Effector CD8-positive, alpha-beta T cell (primary cell): ENCODE data around the gene ERGIC3.

ENCODE experiments used
- DNase-seq: peaks from one replicate; lab custom pipeline; 2025; lab: John Stamatoyannopoulos, UW

Gene ERGIC3

DNA sequence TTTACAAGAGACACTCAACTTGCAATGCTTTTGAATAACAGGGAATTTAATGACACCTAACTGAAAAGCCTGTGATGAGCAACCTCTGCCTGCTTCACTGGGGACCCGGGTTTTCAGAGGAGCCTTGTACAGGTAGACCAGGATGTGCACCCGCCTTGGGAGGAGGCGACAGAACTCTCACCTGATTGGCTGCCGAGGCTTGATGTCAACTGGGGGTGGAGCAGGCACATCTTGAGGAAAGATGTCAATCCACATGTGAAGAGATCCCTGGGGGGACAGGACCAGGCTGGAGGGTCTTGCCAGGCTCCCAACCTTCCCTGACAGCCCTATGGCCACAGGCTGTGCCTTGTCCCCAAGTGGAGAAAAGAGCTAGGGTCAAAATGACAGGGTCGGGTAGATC lies 19.8 kb downstream of the ERGIC3 start:
- no peak for DNase-seq

DNA sequence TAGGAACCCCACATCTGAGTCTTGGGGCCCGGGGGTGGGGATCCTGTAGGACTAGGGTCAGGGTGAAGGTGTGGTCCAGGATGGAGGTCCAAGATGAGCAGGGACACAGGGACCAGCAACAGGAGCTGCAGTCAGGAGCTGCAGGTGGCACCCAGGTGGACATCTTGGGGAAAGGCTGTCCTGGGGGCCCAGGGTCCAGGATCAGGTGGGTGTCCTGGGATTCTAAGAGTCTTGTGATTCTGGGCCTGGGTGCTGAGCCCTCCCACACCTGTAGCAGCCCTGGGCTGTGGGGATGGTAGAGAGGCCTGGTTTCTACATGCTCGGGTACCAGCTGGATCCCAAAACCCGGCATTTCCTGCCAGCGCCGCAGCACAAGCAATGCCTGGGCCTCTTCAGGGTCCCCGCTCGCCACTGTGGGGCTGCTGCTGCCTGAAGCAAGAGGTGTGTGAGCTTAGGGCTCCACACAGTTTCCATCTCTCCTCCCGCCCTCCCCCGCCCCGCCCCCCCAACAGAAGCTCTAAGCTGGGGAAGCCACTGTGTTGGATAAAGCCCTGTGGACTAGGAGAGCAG lies 20.7 kb downstream of the ERGIC3 start:
- DNase-seq: no peak

DNA sequence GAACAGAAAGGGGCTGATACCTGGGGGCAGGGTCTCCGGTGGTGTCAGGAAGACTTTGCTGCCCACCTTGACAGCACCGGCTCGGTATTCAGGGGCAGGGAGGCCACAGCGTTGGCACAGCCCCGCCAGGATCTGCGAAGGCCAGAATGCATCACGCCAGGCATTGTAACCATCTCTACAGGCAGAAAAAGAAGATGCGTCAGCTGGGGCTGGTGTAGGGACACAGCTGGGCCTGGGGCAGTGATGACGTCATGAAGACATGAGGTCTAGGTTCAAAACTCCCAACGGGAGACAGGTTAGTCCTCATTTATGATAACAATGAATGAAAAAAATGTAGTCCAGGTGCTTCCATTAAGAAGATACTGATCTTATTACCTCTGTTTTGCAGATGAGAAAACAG lies 22.0 kb downstream of the ERGIC3 start:
- DNase-seq: no peak

DNA sequence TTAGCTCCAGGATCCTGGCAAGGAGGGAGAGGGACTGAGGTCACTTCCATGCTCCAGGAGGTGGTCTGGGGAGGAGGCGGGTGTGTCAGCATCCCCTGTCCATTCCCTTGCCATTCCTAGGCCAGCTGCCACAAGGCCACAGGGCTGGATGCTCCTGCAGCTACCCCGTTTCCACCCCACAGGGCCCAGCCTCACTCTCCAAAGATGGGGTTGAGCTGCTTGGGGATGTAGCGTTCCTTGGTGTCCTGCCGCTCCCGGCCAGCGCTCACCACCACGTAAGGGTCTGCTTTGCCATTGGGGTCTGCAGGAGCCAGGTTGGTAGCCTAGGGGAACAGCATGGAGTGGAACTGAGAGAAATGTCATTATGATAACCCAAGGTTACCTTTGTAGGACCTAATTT lies 23.0 kb downstream of the ERGIC3 start:
- DNase-seq: no peak

DNA sequence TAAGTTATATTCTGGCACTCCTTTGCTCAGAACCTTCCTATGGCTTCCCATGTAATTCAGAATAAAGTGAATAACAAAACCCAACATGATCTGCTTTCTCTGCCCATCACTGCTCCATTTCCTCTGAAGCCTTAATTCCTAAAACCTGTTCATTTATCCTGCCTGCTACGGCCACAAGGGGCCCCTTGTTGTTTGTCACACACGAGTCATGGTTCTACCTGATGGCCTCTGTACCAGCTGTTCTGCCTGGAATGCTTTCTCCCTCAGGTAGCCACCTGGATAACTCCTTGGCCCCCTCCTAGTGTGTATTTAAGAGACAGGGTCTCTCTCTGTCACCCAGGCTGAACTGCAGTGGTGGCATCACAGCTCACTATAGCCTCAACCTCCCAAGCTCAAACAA lies 26.8 kb downstream of the ERGIC3 start:
- DNase-seq: no peak

DNA sequence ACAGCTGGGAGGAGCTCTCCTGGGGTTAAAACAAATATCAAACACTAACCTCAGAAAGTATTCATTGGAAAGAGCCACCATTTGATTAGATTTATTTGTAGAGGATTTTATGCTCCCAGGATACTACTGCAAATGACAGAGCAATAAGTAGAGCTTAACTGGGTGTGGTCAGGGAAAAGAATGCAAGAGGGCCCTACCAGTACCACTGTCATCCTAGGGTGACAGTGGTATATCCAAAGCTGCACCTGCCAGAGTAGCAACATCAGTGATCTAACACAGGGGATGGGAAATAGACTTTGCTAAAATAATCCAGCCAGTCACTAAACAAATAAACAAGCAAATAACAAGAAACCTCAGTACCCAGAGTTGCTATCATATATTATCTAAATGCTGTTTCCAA lies 29.7 kb downstream of the ERGIC3 start:
- no peak for DNase-seq

DNA sequence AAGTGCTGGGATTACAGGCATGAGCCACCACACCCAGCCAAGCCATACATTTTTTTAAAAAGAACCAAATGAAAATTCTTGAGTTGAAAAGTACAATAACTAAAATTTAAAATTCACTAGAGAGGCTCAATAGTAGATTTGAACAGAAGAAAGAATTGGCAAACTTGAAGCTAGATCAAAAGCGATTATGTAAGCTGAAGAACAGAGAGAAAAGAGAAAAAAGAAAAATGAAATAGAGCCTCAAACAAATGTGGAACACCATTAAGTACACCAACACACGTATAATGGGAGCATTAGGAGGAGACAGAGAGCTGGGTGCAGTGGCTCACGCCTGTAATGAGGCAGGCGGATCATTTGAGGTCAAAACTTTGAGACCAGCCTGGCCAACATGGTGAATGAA lies 31.0 kb downstream of the ERGIC3 start:
- DNase-seq: no peak

DNA sequence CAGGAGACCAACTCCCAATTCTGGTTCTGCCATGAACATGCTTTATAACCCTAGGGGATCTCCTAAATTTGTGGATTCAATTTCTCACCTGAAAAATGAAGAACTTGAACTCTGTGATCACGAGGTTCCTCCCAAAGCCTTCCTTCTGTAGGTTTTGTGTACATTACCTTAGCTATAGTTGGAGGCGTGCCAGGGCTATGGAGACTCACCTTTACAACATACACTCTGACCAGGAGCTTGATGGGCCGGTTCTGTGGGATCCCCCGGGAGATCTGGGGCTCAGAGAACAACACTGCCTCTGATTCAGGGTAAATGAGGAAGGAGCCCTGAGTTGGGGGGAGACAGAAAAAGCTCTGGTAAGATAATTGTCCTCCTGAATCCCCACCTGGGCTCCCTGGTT lies 34.1 kb downstream of the ERGIC3 start:
- no peak for DNase-seq

DNA sequence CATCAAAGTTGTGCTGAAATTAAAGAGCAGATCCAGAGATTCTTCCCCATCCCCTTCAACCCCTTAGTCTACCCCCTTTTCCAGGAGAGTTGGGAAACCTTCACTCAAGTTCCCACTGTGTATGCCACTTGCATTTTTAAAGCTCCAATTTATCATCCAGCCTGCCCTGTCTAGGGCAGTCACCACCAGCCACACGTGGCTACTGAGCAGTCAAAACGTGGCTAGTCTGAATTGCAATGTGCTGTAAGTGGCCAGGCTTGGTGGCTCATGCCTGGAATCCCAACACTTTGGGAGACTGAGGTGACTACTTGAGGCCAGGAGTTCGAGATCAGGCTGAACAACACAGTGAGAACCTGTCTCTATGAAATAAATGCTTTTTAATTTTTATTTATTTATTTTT lies 34.9 kb downstream of the ERGIC3 start:
- DNase-seq: no peak

DNA sequence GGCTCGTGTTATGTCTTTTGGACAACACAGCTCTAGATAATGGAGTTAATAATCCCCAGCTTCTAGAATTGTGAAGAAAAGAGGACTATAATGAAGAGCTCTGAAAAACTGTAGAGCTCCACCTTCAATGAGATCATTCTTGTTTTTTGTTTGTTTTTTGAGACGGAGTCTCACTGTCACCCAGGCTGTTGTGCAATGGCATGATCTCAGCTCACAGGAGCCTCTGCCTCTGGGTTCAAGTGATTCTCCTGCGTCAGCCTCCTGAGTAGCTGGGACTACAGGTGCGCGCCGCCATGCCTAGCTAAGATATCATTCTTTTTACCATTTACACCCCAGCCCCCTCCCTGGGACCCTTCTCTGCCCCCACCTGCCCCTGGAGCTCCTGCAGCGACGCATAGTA lies 36.6 kb downstream of the ERGIC3 start:
- DNase-seq: no peak

DNA sequence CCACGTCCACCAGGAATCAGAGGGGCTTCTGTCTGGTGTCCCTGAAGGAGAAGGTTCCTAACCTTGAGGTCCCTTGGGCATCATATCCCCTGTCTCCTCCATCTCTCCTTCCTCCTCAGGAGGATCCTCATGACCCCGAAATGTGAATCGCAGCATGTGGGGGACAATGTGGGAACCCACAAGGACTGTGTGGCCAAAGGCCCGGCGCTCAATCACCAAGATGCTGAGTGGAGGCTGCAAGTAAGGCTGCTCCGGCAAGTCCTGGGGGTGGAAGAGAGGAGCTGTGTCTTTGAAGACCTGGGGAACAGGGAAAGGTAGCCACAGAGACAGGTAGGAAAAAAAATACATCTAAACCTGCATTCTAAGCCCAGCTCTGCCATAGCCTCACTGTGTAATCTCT lies 37.3 kb downstream of the ERGIC3 start:
- no peak for DNase-seq

DNA sequence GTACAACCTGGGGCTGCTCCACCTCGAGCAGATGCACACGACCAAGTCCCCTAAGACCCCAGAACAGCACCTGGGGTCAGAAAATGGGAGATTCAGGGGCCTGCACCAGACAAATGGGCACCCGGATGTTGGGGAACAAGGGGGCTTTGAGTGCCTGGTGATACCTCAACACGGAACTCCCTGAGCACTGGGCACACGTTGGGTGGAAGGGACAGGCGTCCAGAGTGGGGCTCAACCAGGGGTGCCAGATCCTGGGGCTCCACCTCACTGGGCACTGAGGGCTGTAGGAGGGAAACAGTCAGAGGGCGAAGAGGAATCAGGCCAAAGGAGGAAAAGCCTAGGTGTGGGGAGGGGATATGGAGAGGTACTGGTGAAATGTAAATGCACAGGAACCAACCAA lies 40.3 kb downstream of the ERGIC3 start:
- DNase-seq: no peak

DNA sequence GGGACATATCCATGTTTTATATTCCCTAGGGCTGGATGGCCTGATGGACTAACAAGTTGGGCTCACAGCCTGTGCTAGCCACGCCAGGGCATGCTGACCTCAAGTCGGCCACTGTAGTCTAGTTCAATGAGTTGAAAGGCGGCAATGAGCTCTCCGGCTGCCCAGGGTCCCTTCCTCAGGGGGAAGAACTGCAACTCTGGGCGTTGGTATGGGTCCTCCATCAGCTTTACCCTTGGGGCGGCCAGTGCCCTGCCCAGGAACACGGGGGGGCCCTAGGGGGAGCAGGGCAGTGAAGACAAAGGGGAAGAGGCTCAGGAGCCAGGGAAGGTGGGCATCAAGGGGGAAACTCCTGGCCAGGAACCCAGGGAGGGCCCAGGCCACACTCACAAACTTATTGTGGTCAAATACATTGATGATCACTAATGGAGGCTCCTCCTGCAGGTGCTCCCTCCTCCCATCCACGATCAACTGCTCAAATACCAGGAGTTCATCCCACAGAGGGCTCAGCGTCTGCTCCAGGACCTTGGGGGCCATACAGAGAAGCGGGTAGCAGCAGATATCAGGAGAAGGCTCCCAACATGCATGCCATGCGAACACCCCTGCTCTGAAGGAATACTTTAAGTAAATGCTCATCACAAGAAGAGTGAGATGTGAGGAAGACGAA lies 41.0 kb downstream of the ERGIC3 start:
- no peak for DNase-seq

DNA sequence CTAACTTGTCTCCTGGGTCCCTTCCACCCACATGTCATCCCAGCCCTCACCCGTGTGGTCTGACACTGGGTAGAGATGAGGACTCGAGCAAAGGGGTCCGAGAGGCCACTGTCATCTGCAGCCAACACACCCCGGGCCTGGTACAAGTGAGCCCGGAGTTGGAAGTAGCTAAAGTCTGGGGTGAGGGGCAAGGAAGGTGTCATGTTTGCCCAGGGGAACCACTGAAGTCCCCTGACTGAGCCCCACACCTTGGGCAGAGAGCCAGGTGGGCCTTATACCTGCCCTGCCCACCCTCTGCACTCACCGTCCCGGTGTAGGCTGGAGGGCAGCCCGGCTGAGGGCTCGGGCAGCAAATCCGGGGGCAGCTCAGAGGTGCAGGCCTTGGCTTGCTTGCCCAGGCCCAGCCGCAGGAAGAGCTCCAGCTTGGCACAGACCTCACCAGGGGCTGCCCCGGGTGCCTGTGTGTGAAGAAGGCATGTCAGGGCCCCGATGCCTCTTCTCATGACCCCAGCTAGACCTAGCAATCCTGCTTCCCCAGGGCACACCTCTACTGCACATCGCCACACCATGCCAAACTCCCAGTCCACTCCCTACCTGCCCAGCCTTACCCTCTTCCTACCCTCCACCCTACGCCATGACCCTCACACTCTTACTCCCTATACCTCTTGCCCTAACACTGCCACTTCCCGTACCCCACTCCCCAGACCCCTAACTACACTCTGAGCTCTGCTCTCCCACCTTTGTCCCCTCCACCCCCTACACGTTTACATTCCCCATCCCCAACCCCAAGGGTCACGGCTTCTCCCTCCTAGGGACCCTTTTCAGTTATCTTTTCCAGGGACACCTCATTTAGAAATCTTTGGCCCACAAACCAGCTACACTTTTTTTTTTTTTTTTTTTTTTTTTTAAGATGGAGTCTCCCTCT lies 42.0 kb downstream of the ERGIC3 start:
- no peak for DNase-seq

DNA sequence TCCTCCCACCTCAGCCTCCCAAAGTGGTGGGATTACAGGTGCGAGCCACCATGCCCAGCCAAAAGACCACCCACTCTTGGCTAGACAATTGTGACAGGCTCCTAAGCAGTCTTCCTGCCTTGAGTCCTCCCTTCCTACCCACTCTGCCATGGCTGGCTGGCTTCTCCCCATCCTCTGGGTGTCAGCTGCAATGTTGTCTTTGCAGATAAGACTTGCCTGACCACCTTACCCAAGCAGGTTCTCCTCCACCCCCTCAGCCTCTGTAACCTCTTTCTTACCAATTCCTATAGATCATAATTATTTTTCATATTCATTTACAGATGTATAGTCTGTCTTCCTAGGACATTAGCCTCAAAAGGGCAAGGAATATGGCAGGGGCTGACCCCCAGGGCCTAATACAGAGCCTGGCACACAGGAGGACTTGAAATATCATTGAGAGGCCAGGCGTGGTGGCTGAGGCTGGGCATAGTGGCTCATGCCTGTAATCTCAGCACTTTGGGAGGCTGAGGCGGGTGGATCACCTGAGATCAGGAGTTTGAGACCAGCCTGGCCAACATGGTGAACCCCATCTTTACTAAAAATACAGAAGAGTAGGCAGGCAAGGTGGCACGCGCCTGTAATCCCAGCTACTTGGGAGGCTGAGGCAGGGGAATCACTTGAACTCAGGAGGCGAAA lies 45.0 kb downstream of the ERGIC3 start:
- no peak for DNase-seq

DNA sequence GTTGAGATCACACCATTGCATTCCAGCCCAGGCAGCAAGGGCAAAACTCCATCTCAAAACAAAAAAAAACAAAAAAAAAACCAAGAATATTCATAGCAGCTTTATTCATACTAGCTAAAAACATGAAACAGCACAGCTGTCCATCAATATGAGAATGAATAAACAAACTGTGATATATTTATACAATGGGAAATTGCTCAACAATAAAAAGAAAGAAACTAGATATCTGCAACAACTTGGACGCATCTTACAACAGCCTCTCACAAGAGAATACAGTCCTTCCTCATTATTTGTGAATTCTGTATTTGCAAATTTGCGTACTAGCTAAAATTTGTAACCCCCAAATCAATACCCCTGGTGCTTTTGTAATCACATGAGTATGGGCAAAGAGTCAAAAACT lies 45.6 kb downstream of the ERGIC3 start:
- no peak for DNase-seq

DNA sequence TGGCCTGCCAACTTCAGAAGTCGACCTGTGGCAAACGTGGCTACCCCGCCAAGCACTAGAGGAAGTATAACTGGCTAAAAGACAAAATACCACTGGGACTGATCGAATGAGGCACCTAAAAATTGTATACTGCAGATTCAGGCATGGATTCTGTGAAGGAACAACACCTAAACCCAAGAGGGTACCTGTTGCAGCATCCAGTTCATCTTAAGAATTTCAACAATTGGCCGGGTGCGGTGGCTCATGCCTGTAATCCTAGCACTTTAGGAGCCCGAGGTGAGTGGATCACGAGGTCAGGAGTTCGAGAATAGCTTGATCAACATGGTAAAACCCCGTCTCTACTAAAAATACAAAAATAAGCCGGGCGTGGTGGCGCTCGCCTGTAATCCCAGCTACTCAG lies 46.5 kb downstream of the ERGIC3 start:
- DNase-seq: no peak

DNA sequence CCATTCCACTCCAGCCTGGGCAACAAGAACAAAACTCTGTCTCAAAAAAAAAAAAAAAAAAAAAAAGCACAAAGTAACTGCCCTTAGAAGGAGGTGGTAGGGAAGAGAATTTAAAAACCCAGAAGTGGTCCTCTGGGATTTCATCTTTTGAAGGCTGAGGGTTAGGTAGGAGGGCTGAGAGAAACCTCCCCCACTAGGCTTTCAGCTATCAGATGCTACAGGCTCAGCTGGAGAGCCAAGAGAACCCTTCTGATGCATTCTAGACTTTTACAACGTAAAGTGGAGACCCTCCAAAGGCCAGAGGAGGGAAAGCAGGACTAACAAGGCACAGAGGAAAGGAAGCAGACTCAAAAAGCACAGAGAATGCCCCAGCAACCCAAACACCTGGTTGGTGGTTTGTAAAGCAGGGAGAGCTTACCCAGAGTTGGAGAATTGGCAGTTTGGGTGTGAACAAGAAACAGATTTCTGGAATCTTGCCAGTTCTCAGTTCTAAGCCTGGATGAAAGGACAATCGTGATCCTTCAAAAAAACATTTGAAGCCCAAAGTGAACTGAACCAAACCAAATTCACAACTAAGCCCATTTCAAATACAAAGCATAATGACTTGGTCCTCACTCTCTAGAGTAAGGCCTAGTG lies 50.6 kb downstream of the ERGIC3 start:
- DNase-seq: no peak

DNA sequence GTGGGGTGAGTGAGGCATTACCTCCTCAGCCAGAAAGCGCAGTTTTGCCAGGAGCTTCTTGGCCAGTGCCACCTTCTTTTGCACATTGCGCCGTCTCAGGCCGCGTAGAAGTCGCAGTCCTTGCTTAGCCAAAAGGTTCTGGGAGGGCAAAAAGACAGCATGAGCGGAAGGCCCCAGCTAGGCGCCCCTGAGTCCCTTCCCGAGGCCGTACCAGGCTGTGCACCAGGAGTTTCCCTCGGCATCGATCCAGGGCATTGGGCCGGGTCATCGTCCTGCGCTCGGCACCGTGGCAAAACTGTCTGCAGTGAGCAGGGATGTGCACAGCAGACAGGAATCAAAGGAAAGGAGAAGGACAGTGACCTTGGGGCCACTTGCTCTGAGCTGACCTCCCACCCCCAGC lies 53.6 kb downstream of the ERGIC3 start:
- no peak for DNase-seq

DNA sequence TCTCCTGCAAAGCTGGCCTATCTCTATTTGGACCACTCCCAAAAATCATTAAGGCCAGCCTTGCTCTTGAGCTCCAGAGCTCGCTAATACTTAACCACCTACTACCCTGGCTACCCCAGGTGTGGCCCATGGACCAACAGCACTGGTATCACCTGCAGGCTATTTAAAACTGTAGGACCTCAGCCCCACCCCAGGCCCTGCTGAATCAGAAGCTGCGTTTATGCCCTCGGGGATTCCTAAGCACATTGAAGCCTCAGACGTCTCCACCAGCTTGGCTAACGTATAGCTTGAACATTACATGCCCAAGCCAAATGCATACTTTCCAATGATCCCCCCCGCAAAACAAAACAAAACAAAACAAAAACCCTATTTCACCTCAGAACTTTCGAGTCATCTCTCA lies 54.0 kb downstream of the ERGIC3 start:
- no peak for DNase-seq

DNA sequence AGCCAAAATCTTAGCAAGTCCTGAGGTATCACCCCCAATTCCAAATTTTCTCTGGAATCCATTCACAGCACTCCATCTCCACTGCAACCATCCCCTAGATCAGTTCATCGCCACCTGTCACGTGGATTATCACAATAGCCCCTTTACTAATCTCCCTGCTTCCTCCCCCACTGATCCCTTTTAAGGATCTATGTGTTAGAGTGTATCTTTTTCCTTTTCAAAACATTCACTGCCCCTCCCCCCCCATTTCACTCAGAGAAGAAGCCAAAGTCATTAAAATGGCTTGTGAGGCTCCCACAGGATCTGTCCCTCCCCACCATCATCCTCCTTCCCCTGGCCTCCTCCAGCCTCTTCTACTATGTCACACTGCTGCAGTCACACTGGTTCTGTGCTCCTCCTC lies 55.3 kb downstream of the ERGIC3 start:
- DNase-seq: no peak

DNA sequence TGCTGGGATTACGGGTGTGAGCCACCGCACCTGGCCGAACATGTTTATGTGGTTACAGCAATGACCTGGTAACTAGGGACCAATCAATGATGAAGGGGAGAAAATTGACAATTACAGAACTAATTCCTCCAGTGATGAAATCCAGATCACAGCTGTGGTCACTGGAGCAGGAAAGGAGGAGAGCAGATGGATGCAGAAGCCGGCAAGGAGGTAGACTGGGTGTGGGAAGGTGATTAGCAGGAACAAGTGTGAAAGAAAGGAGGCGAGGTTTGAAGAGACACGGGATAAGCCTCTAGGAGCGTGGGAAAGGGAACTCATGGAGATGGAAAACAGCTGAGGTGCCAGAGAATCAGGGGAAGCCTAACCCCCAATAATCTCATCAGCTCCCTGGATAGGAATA lies 56.6 kb downstream of the ERGIC3 start:
- no peak for DNase-seq
